BLaER1 (cell line): ENCODE results near the gene RBMS2.

Source experiments
- H3K27ac ChIP-seq: shearing (Covaris generic); formaldehyde crosslinking; 2 replicates; pipeline ENCODE4 v1.8.1; 2022
- H3K27me3 ChIP-seq: shearing (Covaris generic); formaldehyde crosslinking; 2 replicates; pipeline ENCODE4 v1.8.1; 2022
- H3K36me3 ChIP-seq: shearing (Covaris generic); formaldehyde crosslinking; 2 replicates; pipeline ENCODE4 v1.8.1; 2022
- H3K4me1 ChIP-seq: shearing (Covaris generic); formaldehyde crosslinking; 2 replicates; pipeline ENCODE4 v1.8.1; 2022
- H3K4me2 ChIP-seq: shearing (Covaris generic); formaldehyde crosslinking; 2 replicates; pipeline ENCODE4 v1.8.1; 2022
- H3K4me3 ChIP-seq: shearing (Covaris generic); formaldehyde crosslinking; 2 replicates; pipeline ENCODE4 v1.8.1; 2022
- H3K9ac ChIP-seq: shearing (Covaris generic); formaldehyde crosslinking; 2 replicates; pipeline ENCODE4 v1.8.1; 2022
- H3K9me3 ChIP-seq: shearing (Covaris generic); formaldehyde crosslinking; 2 replicates; pipeline ENCODE4 v1.8.1; 2022
- H4K20me1 ChIP-seq: shearing (Covaris generic); formaldehyde crosslinking; 2 replicates; pipeline ENCODE4 v1.8.1; 2022
- Cebpa-rat ChIP-seq: shearing (Covaris generic); IDR thresholded peaks from 2 replicates; pipeline ENCODE4 v1.8.1; 2022

The RBMS2 gene

GRCh38 chr12:56628671-56629458, 107.2 kb downstream of the RBMS2 start:
- Histone ChIP-seq H3K4me1 (peaks cover 66% of the 10 kb centered on the region), H3K27ac (peak overlapping the region; percentile 98), H4K20me1 (peaks cover 92% of the 10 kb centered on the region), H3K4me2 (peak overlapping the region; percentile 83), H3K9me3 (no peaks in the 10 kb centered on the region), H3K36me3 (peaks cover 35% of the 10 kb centered on the region; the same call in 1 of the 2 replicates), H3K4me3 (peak overlapping the region; percentile 97), H3K9ac (peak overlapping the region; percentile 98), H3K27me3 (no peaks in the 10 kb centered on the region)
- TF ChIP-seq Cebpa-rat, result no peak

- H3K27me3 ChIP-seq, result no peaks in the 10 kb centered on the region
- H3K27ac ChIP-seq, result peak overlapping the region; percentile 98
- peaks cover 69% of the 10 kb centered on the region for H3K4me1 ChIP-seq
- H3K9me3 ChIP-seq, result no peaks in the 10 kb centered on the region
- H3K36me3 ChIP-seq, result peaks cover 27% of the 10 kb centered on the region; the same call in 1 of the 2 replicates
- H3K4me3 ChIP-seq, result peak overlapping the region; percentile 97
- peaks cover 86% of the 10 kb centered on the region for H4K20me1 ChIP-seq
- H3K9ac ChIP-seq, result peak overlapping the region; percentile 98
- H3K4me2 ChIP-seq, result peak overlapping the region; percentile 83
- no peak for TF ChIP-seq Cebpa-rat
These were observed 108.0 kb downstream of the RBMS2 start for GRCh38 chr12:56629459-56630179.

GRCh38 chr12:56630180-56630632, 108.6 kb downstream of the RBMS2 start, which contains the start of gene BAZ2A:
Gene BAZ2A (minus strand): TSS chr12:56630326. CDS start chr12:56617530, 12,796 bp downstream.
- Histone ChIP-seq H3K9ac (peak within 1 kb of the TSS; percentile 98), H3K36me3 (peaks cover 24% of the 10 kb centered on the region; the same call in 1 of the 2 replicates), H3K4me1 (peaks cover 69% of the 10 kb centered on the region), H3K4me3 (peak within 1 kb of the TSS; percentile 97), H3K27me3 (no peaks in the 10 kb centered on the region), H3K9me3 (no peaks in the 10 kb centered on the region), H4K20me1 (peaks cover 80% of the 10 kb centered on the region), H3K27ac (peak within 1 kb of the TSS; percentile 98), H3K4me2 (peak within 1 kb of the TSS; percentile 95)
- no peak for TF ChIP-seq Cebpa-rat

GRCh38 chr12:56631790-56632700, 110.4 kb downstream of the RBMS2 start:
- no peaks in the 10 kb centered on the region for H3K9me3 ChIP-seq
- H3K4me3 ChIP-seq, result peak overlapping the region; percentile 87
- peaks cover 8% of the 10 kb centered on the region; the same call in 1 of the 2 replicates for H3K36me3 ChIP-seq
- no peak for TF ChIP-seq Cebpa-rat
- peaks cover 67% of the 10 kb centered on the region for H3K4me1 ChIP-seq
- peak overlapping the region; percentile 87 for H3K9ac ChIP-seq
- H3K4me2 ChIP-seq, result peak overlapping the region; percentile 95
- H3K27me3 ChIP-seq, result no peaks in the 10 kb centered on the region
- peaks cover 62% of the 10 kb centered on the region for H4K20me1 ChIP-seq
- H3K27ac ChIP-seq, result peak overlapping the region; percentile 61

GRCh38 chr12:56632701-56633467, 111.3 kb downstream of the RBMS2 start:
- Histone ChIP-seq H3K4me3 (peak overlapping the region; percentile 87), H3K4me1 (peaks cover 67% of the 10 kb centered on the region), H4K20me1 (peaks cover 61% of the 10 kb centered on the region), H3K9ac (peak overlapping the region; percentile 87), H3K27ac (peak overlapping the region; percentile 88), H3K4me2 (peak overlapping the region; percentile 95), H3K9me3 (no peaks in the 10 kb centered on the region), H3K36me3 (peaks cover 7% of the 10 kb centered on the region), H3K27me3 (no peaks in the 10 kb centered on the region)
- TF ChIP-seq Cebpa-rat, result no peak

- H3K27me3 ChIP-seq, result no peaks in the 10 kb centered on the region
- H4K20me1 ChIP-seq, result peaks cover 61% of the 10 kb centered on the region
- peaks cover 66% of the 10 kb centered on the region for H3K4me1 ChIP-seq
- H3K4me2 ChIP-seq, result peak overlapping the region; percentile 95
- peak overlapping the region; percentile 87 for H3K9ac ChIP-seq
- H3K27ac ChIP-seq, result peak overlapping the region; percentile 88
- TF ChIP-seq Cebpa-rat, result no peak
- H3K4me3 ChIP-seq, result peak overlapping the region; percentile 87
- H3K36me3 ChIP-seq, result peaks cover 15% of the 10 kb centered on the region
- H3K9me3 ChIP-seq, result no peaks in the 10 kb centered on the region
These were observed 112.0 kb downstream of the RBMS2 start for GRCh38 chr12:56633468-56634241.

GRCh38 chr12:56634242-56634836, 112.7 kb downstream of the RBMS2 start:
- Histone ChIP-seq H3K4me3 (peak overlapping the region; percentile 87), H3K9ac (peak overlapping the region; percentile 87), H3K9me3 (no peaks in the 10 kb centered on the region), H3K4me2 (peak overlapping the region; percentile 95), H3K4me1 (peaks cover 66% of the 10 kb centered on the region), H3K36me3 (peaks cover 22% of the 10 kb centered on the region), H4K20me1 (peaks cover 61% of the 10 kb centered on the region), H3K27ac (peak overlapping the region; percentile 88), H3K27me3 (no peaks in the 10 kb centered on the region)
- no peak for TF ChIP-seq Cebpa-rat
